GM20000 (cell line): ENCODE data around the gene ITM2A.

Source experiments
- DNase-seq: peaks from one replicate; pipeline ENCODE4 v3.0.0; 2012; ENCODE audit warnings: low spot score
- TF ChIP-seq, protein P1 (sequence below): IDR thresholded peaks from 2 replicates; pipeline ENCODE4 v1.5.1; 2012; ENCODE audit warnings: mild to moderate bottlenecking, control low read depth; ENCODE audit errors: extremely low read depth, missing control alignments

ITM2A gene

DNA sequence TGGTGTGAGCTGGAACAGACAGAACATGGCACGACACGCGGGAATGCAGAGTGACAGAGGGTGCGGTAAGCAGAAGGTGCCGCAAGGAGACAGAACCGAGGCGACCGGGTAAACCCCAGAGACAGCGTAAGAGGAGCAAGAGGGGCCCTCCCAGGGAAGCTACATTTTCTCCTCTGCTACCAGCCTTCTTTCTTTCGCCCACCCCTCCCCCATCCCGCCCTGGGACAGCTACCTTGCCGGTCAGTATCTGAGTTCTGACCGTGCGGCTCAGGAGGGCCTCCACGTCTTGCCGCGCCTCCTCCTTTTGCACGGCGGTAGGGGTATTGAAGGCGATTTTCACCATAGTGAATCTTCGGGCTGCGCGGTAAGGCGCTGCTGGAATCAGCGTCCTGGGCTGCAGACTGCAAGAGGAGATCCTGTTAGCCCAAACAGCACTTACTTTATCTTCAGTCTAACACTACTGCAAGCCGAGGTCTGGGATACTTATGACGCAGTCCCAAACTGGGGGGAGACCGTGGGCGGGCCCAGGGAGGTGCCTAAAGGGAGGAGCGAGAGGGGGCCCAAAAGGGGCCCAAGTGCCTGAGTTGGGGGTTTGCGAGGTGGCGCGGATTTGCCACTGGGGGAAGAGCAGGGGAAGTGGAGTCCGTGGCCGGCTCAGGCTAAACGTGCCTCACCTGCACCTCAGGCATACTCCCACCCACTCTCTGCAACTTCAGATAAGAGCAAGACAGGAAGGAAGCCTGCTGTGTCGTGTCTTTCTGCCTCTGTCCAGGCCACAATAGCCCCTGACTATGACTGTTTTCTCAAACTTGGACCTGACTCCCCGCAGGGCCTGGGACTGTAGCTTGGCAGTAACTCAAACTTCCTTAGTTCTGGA, at the start of gene ITM2A:
TSS of gene ITM2A (minus strand) at position 462 of the 877 bp plus-strand sequence. CDS start at position 343, 119 bp downstream.
- peak; percentile 26 for DNase-seq
- TF ChIP-seq, protein P1, sequence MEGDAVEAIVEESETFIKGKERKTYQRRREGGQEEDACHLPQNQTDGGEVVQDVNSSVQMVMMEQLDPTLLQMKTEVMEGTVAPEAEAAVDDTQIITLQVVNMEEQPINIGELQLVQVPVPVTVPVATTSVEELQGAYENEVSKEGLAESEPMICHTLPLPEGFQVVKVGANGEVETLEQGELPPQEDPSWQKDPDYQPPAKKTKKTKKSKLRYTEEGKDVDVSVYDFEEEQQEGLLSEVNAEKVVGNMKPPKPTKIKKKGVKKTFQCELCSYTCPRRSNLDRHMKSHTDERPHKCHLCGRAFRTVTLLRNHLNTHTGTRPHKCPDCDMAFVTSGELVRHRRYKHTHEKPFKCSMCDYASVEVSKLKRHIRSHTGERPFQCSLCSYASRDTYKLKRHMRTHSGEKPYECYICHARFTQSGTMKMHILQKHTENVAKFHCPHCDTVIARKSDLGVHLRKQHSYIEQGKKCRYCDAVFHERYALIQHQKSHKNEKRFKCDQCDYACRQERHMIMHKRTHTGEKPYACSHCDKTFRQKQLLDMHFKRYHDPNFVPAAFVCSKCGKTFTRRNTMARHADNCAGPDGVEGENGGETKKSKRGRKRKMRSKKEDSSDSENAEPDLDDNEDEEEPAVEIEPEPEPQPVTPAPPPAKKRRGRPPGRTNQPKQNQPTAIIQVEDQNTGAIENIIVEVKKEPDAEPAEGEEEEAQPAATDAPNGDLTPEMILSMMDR = no peak

DNA sequence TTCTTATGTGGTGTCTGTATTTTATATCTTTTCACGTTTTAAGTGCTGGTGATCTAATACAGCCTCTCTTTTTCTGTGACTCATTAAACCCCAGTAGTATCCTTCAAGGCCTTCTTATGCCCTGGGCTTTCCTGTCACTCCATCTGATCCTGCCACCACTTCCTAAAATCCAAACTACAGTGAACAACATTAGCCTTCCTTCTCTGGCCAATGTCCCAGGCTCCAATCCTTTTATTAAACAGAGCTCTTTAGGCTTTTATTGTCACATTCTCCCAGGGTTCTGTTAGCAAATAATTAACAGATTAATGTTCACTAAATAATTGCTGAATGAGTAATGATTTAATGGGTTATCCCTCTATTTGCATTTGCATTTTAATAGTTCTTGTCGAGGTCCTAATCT, 47.9 kb upstream of the ITM2A start:
- TF ChIP-seq, protein P1 = no peak
- no peak for DNase-seq

DNA sequence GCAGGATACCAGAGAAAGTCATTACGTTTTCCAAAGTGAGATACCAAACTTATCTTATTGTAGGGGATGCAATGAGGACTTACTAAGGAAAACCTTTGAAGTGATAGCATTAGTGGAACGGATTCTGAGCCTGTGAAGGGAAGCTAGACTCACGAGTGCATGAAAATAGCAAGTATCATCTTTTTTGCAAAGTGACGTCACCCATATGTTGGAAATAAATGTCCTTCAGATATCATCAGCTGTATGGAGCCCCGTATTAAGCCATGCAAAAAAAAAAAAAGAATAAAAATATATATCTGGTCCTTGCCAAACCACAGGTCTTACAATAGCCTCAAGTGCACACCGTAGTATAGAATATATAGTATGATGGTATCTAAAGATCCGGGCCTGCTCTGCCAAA, 46.8 kb upstream of the ITM2A start:
- TF ChIP-seq, protein P1 = no peak
- DNase-seq = no peak

DNA sequence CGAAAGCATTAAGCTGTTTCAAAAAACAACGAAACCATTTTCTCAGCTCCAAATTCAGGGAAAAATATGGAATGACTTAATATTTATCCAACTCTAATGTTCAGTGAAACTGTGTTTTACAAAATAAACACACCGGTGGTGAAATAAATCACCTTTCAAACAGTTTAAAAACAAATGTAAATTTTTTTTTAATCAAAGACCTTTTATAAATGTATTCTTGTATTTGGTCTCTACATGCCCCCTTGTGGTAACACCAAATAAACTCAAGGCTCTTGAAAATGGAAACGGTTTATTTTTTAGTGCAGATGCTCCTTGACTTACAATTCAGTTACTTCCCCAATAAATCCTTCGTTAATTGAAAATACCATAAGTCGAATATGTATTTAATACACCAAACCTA, 45.8 kb upstream of the ITM2A start:
- TF ChIP-seq, protein P1 = no peak
- peak; percentile 2 for DNase-seq

DNA sequence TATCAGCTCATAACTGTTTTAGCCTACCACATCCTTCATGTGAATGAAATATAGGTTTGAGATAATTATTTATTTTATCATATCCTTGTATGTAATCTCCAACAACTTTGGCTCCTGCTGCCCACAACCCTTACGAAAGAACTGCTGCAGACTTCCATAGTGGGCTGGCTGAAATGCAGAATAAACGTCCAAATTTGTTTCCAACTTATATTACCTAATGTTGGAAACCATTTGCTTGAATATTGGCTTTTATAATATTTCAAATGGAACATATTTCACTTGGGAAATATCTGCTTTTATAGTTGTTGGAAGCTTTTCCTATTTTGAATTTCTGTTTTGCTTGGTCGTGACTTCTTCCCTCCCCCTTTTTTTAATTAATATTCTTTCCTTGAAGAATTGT, 45.0 kb upstream of the ITM2A start:
- TF ChIP-seq, protein P1 = no peak
- no peak for DNase-seq

DNA sequence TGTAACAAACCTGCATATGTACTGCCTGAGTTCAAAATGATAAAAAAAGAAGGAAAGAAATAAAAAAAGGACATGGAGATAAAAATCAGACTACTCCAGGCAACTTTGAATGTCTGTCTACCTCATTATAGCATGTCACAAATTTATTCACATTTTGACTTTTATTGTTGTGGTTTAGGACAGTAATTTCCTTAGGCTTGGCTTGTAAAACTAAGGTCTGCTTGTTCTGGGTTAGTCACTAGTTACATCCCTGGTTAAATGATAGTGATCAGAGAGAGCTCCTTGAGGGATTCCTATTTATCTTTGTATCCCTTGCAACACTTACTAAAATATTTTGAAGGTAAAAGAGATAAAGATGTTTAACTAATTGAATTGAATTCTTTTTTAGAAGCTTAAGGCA, 42.5 kb upstream of the ITM2A start:
- no peak for DNase-seq
- TF ChIP-seq, protein P1 = no peak

DNA sequence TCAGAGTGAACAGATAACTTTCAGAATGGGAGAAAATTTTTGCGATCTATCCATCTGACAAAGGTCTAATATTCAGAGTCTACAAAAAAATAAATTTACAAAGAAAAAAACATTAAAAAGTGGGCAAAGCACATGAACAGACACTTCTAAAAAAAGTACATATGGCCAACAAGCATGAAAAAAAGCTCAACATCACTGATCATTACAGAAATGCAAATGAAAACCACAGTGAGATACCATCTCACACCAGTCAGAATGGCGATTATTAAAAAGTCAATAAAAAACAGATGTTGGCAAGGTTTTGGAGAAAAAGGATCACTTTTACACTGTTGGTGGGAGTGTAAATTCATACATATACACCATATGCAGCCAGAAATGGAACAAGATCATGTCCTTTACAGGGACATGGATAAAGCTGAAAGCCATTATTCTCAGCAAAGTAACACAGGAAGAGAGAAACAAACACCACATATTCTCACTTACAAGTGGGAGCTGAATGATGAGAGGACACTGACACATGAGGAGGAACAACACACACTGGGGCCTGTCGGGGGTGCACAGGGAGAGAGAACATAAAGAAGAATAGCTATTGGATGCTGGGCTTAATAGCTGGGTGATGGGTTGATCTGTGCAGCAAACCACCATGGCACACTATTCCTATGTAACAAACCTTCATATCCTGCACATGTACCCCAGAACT, 41.6 kb upstream of the ITM2A start:
- TF ChIP-seq, protein P1 = no peak
- no peak for DNase-seq
